GM18520 (cell line): ENCODE data around the gene ULK4.
"Not testable (repeated sequence)": the region's sequence is repeated elsewhere in the genome, so short reads cannot be mapped to it uniquely, and the experiment has no call there.

Experiments used
- ATAC-seq: cut with Tn5 transposase; IDR thresholded peaks from one replicate; pipeline ENCODE4 v1.9.1; 2021; ENCODE audit not compliant: unreplicated experiment

The ULK4 gene

DNA sequence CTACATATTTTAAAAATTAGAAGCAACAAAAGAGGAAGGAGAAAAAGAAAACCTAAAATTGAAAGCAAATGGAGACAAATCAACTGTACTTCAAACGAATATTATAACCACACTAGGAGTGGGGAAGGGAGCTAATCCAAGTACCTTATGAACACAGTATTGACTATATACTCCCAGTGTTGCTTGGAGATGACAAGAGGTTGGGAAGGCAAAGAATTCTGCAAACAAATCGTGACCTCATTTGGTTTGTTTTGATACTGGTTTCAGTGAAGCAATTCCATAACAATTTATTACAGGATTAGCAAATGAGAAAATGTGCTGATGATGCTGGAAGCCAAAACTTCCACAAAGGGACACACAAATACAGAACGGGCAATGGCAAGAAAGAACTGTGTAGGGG, 268.1 kb downstream of the ULK4 start:
- no peak for ATAC-seq

DNA sequence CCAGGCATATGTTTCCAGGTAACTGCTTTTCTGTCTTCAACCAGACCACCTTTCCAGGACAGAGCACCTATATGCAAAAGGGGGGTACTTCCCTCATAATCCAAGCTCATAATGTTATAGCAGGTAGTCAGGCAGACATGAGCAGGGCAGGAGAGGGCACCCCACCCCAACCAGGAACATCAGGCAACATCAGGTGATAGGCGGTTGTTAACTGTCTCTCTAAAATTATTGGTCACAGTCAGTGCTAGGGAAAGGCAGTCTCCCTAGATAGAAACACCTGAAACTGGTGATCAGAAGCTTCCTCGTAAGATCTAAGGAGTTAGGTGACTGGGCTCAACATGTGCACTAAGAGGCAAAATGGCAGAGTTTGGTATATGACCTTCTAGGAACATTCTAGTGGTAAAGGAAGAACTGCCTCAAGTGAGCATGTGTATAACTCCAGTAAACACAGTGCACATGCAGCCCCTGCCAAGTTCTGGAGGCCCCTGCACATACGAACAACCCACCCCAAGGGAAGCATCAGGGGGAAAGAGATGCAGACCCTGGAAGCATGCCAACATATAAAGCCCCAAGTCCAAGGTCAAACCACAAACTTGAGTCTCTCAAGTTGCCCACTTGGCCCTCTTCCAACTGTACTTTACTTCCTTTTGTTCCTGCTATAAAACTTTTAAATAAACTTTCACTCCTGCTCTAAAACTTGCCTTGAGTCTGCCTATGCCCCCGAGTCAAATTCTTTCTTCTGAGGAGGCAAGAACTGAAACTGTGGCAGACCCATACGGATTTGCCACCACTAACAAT, 270.9 kb downstream of the ULK4 start:
- no peak for ATAC-seq

DNA sequence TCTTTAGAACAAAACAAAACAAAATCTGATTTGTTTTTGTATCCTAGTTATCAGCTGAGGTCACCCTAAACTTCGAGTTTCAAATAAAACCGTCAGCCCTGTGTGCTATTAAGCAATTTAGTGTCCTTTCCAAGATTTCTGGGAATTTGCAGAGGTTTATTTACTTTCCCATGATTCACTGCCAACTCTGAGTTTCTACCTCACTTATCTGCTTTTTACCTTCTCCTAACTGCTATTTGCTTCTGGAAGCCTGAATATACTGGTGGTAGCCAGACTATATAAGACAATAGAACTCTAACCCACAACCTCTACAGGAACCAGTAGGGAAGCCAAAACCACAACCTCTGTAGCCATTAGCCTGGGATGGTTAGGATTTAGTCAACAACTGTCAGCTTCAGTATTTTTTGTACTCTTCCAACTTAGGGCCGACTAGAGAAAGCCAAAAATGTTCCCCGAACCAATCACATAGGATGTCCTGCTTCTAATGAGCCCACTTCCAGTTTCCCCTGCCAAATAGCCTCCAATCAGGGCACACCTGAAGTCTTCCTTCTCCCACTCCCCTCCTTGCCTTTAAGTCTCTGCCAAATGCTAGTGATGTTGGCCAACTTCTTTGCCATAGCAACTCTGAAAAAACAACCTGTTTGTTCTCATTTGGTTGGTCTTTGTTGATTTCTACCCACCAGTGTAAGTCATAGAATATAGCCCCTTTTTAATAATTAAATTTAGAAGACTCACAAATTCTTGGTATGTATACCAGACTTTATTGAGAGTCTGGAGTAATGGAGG, 273.1 kb downstream of the ULK4 start:
- ATAC-seq = no peak

DNA sequence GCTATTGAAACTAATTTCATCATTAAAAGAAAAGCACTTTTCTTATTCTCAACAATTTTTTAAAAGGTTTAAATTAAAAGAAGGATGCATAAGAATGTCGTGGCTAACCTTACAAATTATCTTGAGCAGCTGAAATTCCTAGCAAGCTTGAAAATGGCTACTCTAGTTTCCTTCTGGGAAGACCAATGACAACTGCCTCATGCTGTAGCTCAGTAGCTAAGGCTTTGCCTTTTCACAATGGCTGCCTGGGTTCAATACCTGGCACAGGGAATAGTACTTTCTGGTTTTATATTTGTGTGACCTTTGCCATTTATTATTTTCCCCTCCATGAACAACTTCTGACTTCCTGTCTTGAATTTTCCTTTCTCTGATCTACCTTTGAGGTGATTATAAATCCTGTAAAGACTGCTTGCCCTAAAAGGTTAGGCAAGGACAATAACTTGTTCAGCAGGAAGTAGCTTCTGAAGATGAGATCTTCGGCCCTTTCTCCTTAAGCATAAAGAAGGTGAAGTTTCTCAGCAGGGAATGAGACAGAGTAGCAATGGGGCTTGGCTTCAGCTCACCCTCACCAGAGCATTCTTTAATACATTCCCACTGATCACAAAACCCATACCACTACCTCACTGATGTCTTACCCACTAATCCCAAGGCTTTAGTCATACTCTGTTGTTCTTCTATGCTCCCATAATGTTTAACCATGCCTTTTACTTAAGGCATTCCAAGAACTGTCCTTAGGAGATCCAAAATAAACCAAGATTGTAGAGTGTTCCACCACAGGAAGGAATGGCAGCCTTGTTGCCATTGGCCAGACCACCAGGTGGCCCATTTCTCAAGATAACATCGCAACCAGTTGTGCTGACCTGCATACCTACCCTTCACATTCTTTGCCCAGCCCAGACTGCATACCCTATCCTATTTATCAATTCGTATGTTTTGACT, 276.8 kb downstream of the ULK4 start:
- ATAC-seq = no peak

DNA sequence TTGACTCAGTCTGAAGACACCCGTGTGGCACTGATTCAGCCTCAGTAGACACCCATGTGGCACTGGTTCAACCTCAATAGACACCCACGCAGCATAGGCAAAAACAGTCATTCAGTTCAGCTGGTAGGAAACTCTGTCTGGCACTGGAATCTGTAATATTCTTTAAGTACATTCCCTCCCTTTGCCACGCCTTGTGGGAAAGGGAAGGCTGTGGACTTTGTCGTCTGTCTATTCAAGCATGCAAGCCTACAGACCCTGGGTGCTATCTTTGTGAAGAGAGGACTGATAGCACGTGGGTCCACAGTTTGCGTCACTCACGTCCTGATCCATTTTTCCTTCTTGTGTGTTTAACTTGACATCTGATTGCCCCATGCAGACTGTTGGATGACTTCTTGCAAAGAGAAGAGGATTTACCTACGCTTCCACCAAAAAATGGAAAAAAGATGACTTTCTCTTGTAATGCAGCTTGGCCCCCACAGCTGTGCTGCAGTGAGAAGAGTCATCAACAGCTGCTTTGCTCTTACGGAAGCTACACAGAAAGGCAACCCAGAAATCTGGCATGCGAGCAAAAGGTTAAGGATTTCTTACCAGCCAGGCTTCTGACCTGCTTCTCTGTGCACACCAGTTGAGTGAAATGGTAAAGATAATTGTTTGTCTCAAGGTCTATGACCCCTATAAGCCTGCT, 278.1 kb downstream of the ULK4 start:
- no peak for ATAC-seq

DNA sequence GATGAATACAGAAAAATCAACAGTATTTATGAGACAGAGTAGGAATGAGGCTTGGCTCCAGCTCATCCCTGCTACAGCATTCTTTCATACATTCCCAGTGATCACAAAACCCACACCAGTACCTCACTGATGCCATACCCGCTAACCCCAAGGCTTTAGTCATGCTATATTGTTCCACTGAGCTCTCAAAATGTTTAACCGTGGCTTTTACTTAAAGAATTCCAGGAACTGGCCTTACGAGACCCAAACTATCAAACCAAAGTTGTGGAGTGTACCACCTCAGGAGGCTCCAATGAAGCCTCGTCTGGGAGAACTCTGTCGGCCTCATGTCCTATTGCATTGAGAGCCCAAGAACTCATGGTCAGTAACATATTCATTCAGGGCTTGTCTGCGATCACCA, 278.9 kb downstream of the ULK4 start:
- ATAC-seq = no peak

DNA sequence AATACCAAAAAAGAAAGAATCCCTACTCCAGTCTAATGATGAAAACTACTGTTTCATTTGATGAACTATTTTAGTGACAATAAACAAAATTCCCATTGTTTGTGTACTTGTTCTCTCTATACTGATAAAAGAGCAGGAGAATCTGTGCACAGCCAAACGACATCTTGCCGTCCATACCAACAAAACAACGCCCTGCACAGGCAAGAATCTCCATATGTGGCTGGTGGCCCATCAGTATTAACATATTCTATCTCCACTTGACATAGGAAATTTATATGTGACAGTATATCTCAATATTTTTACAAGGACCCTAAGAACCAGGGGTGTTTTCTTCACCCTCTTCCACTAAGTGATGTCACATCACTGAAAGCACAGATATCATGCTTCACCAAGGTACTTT, 279.5 kb downstream of the ULK4 start:
- no peak for ATAC-seq

DNA sequence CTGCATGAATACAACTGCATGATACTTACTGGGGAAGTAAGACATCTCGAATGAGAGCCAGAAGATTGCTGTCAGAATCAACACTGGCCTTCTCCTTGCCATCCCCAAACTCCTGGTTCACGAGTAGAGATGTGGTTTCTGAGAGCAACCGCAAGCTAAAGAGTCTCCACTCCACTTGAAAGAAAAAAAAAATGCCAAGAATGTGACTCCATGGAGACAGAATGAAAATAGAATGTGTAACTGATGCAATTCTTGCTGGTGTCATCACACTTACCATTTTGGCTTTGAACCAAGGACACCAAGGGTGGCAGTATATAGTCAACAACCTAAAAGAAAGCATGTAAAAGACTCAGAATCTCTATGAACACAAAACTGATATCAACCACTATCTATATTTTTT, 280.4 kb downstream of the ULK4 start:
- no peak for ATAC-seq

DNA sequence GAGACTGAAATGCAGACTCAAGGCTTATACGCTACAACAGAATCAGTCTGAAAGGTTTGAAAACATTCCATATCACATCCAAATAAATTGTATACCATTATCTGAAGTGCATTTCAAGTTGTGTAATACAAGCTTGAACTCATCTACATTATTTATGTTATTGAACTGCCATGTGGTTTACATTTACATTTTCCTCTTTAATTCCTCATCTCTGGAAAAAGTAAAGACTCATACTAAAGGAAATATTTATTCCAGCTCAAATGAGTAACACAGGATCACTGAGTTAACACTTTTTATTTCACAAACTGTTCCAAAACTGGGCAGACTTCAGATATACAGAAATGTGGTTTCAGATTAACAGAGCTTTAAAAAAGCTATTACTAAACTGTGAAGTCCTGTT, 282.5 kb downstream of the ULK4 start:
- ATAC-seq = no peak

DNA sequence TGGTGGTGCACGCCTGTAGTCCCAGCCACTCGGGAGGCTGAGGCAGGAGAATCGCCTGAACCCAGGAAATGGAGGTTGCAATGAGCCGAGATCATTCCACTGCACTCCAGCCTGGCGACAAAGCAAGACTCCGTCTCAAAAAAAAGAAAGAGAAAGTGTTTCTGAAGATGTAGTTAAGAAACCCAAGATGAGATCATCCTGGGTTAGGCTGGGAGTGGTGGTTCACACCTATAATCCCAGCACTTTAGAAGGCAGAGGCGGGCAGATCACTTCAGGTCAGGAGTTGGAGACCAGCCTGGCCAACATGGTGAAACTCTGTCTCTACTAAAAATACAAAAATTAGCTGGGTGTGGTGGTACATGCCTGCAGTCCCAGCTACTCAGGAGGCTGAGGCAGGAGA, 286.8 kb downstream of the ULK4 start:
- ATAC-seq = not testable (repeated sequence)

DNA sequence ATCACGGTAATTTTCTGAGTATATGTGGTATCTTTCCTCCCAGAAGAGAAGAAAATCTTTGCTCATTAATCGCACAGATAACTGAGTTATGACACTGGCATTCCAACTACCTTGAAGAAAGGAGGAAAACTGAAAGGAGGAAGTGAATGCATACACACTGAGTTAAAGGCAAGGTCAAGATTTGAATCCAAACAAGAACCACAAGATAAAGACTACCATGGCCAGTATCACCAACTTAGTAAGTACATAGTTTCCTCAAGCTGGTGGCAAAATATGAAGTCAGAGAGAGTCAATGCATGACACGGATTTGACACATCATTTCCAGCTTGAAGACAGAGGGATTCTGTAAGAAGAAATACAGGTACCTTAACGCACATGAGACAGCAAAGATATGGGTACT, 287.5 kb downstream of the ULK4 start:
- ATAC-seq = no peak

DNA sequence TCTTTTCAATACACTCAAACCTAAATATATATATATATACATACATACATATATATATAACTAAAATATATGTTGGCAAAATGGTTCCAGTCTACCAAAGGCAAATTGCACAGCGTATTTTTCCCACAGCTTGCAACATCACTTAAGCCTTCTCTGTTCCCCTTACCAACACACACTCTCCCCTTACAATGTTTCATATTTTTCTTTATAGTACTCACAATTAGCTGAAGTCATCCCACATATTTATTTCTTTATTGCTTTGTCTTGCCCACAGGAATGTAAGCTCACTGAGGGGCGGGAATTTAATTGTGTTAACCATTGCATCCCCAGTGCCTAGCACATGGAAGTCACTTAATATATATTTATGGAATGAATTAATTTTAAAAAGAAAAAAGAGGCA, 288.3 kb downstream of the ULK4 start:
- no peak for ATAC-seq

DNA sequence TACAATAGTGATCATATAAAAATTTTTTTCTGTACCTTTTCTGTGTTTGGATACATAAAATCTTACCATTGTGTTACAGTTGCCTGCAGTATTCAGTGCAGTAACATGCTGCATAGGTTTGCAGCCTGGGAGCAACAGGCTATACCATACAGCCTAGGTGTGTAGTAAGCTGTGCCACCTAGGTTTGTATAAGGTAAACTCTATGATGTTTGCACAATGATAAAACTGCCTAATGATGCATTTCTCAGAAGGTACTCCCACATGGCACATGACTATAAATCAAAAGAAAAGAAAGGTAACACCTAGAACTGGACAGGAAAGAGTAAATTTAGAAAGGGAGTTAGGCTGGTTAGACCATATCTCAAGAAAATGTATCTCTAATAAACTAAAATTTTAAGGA, 293.5 kb downstream of the ULK4 start:
- no peak for ATAC-seq

DNA sequence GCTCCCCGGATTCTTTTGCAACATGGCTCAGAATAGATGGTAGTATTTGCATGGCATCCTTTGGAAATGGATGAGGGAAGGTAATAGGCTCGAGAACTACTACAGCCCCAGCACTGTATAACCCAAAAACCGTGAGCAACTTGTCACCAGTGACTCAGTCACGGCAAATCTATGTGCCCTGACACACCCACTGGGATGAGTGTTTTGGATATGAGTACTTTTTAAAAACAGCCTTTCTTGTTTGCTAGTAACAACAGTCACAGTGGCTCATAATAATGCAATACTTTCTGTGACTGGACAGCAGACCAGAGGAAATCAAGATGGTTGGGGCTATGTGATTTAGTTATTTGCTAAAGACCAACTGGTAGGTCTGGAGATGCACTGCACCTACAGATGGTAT, 299.6 kb downstream of the ULK4 start:
- no peak for ATAC-seq

DNA sequence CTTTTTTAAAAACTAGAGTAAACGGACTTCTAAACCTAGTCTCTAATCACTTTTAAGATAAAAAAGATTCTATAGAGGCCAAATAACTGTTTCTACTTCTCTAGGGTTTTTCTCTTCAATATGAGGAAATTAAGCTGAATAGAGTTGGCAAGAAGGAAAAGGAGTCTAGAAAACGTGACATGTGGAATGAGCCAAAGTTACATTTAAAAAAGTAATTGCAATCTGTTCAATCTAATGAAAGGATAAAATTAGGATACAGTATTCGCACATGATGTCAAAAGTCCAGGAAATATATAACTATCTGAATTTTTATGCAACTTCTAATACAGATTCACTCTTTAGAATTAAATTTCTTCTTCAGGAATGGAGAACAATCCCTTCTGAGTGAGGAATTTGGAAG, 300.1 kb downstream of the ULK4 start:
- no peak for ATAC-seq

DNA sequence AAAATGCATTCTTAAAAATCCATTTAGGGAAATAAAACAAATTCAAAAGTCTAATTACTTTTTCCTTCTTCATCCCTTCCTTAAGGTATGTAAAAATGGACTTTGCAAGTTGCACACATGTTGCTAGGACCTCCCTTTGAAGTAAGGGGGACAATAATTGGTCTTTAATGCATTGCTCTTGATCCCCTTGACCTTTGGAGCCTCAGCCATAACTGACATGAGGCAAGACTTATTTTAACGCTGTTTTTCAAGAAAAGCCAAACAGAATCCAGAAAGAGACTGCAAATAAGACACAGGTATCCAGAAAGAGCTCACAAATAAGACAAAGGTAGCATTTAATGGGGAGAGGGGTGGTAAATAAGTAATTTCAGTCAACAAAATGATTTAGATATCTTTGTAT, 301.4 kb downstream of the ULK4 start:
- no peak for ATAC-seq

DNA sequence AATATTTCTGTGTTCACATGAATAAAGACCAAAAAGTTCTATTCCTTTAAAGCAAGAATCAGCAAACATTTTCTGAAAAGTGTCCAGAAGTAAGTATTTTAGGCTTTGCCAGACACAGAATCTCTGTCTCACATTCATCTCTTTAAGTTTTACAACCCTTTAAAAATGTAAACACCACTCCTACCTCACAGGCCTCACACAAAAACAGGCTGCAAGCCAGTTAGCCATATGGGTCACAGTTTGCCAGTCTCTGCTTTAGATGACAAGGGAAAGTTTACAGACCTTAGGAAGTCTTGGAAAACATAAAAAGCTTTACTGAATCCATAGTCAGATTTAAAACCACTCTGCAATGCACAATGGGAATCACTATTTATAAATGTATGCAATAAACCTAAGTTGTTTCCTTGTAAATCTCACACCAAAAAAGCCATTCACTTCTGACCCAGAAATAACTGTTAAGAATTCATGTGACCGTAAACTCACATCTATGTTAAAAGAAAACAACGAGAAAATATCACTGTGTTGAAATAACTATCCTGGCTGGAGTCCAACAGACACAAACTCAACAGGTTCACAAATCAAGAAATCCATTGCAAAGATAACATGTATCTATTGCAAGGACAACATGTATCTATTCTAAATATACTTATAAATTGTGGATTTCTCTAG, 308.2 kb downstream of the ULK4 start:
- no peak for ATAC-seq

DNA sequence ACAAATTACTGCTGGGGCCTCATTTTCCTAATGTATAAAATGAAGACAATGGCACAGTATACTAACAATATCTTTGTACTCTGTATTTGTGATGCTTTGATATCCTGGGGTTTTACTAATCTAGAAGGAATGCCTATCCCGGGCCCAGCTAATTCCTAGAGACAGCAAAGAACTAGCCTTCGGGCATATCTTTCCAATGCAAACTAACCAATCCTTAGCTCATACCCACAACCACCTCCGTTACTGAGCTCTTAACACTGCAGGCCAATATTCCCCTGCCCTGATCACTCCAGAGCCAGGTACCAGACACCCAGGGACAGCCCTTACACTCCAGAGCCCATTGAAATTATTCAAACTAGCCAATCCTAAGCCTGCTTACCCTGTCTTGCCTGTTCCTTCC, 309.0 kb downstream of the ULK4 start:
- ATAC-seq = no peak

DNA sequence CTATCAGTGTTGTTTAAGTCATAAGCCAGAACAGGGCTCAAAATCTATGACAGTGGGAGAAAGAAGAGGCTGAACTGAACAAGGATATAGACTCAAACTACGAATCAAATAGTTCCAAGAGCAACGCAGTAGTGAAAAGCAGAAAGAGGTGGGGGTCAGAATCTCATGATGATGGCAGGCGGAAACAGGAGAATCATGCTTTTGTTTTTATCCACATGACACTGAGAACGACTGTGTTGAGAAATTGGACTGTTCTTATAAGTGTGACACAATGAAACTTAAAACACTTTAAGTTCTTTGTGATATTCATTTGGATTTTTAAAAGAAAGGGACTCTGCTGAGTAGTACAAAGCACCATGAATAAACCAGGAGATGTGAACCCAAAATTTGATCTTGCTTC, 309.4 kb downstream of the ULK4 start:
- ATAC-seq = no peak

DNA sequence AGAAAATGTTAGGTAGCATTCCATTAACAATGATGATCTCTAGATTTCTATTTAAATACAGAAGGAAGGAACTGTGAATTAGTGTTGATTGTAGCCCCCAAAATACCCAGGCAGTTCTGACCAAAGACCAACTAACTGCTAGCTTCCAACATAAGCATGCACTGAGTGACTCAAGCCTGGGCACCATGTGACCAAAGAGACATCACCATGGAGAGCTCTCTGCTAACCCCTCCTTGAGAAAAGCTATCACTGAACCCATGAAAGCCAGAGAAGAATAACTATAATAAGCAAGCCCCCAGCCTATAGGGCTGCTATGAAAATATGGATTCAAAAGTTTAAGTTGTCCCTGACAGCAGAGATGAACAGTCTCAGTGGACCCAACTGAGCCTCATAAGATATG, 310.2 kb downstream of the ULK4 start:
- ATAC-seq = no peak
